Tibial nerve (tissue), 4 donors: ENCODE measurements around the gene EXOC3. TPM values are rescaled to one million over a fixed set of nuclear protein-coding genes. Genes with fewer than 3 reads are reported as not detected.
"Not testable (repeated sequence)": the region's sequence is repeated elsewhere in the genome, so short reads cannot be mapped to it uniquely, and the experiment has no call there.

Experiments used
- DNase-seq, 2 donors: peaks; one replicate each; pipeline ENCODE4 v3.0.0-alpha.2; 2019; ENCODE audit warnings: low spot score in 2 of 2
- H3K27ac ChIP-seq, 4 donors: fragments of 200-600 bp; sonication (generic) in 3 of 4; one replicate each; pipeline ENCODE4 v1.5.1; 2017 to 2019; ENCODE audit warnings: mild to moderate bottlenecking in 1 of 4
- H3K27me3 ChIP-seq, 2 donors: fragments of 200-600 bp; sonication (generic) in 1 of 2; one replicate each; pipeline versions ENCODE4 v1.5.1 to v1.6.0; 2017 to 2019
- H3K36me3 ChIP-seq, 3 donors: fragments of 200-600 bp; sonication (generic); one replicate each; pipeline ENCODE4 v1.5.1; 2018 to 2019
- H3K4me1 ChIP-seq, 4 donors: fragments of 200-600 bp; sonication (generic) in 3 of 4; one replicate each; pipeline ENCODE4 v1.5.1; 2017 to 2019
- H3K4me3 ChIP-seq, 4 donors: fragments of 200-600 bp; sonication (generic) in 3 of 4; one replicate each; pipeline ENCODE4 v1.5.1; 2017 to 2019; ENCODE audit warnings: mild to moderate bottlenecking in 1 of 4, moderate library complexity in 1 of 4
- H3K9me3 ChIP-seq, 4 donors: fragments of 200-600 bp; sonication (generic) in 3 of 4; one replicate each; pipeline ENCODE4 v1.5.1; 2017 to 2019
- EP300 ChIP-seq, 2 donors: sonication (generic); formaldehyde crosslinking; IDR thresholded peaks; one replicate each; pipeline ENCODE4 v1.6.1; 2017; ENCODE audit warnings: antibody characterized with exemption in 2 of 2, mild to moderate bottlenecking in 1 of 2
- POLR2A ChIP-seq, 2 donors: fragments of 450-650 bp; IDR thresholded peaks; one replicate each; pipeline ENCODE4 v1.6.1; 2017; ENCODE audit warnings: antibody characterized with exemption in 2 of 2, mild to moderate bottlenecking in 2 of 2, moderate library complexity in 2 of 2
- WGBS, 2 donors: methylation state at CpG; one replicate each; pipeline ENCODE4 v1.1.5; 2018; 5-methylcytosine and 5-hydroxymethylcytosine counted together
- total RNA-seq, 4 donors: library from RNA; depleted of rRNA; stranded (reverse); fragments of >200 nt; gene quantifications; one replicate each; pipeline ENCODE4 v1.1.0, GENCODE V29; 2016
- TF ChIP-seq, protein P1 (sequence below), 5 experiments: fragments of 200-600 bp in 3 of 5; fragments of 450-650 bp in 2 of 5; sonication (generic) in 3 of 5; IDR thresholded peaks; one replicate each; pipeline ENCODE4 v1.5.1; 2016 to 2019; ENCODE audit warnings: antibody characterized with exemption in 5 of 5, mild to moderate bottlenecking in 3 of 5, moderate library complexity in 2 of 5

The EXOC3 gene
- total RNA-seq, 4 donors from 2014 or later = 53.5 to 98.4 (median 58.8) TPM

DNA sequence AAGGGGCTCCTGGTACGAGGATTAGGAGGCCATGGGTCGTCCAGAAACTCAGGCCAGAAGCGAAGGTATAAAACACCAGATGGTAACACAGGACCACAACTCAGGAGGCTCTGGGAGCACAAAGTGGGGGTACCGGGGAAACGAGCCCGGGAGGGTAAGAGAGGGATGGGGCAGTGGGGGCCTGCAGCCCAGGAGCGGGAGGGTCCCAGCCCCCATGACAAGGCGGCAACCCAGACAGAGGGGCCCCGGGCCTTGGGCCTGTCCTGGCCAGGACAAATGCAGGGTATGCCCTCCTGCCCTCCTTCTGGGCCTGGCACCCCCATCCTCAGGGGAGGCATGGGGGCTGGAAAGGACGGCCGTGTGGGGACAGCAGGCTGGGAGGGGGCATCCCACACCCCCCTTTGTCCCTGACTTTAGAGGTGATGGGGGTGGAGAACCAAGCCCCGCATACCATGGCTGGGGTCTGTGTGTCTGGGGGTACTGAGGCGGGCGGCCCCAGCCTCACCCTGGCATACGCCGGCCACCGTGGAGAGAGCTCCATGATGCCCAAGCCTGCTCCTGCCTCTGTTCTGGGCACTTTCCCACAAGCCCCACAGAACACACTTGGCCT lies 47.0 kb upstream of the EXOC3 start:
- Histone ChIP-seq H3K4me1 (peaks cover 0 to 16% (median 14%) of the 10 kb centered on the region in 4 donors), H3K9me3 (no peaks in the 10 kb centered on the region), H3K27me3 (no peaks in the 10 kb centered on the region), H3K36me3 (no peaks in the 10 kb centered on the region), H3K27ac (no peak overlapping the region), H3K4me3 (no peak overlapping the region)
- no peak for DNase-seq
- TF ChIP-seq EP300 (IDR thresholded peaks at IDR 0.05) (no peak), POLR2A (IDR thresholded peaks at IDR 0.05) (no peak)
- TF ChIP-seq, protein P1, sequence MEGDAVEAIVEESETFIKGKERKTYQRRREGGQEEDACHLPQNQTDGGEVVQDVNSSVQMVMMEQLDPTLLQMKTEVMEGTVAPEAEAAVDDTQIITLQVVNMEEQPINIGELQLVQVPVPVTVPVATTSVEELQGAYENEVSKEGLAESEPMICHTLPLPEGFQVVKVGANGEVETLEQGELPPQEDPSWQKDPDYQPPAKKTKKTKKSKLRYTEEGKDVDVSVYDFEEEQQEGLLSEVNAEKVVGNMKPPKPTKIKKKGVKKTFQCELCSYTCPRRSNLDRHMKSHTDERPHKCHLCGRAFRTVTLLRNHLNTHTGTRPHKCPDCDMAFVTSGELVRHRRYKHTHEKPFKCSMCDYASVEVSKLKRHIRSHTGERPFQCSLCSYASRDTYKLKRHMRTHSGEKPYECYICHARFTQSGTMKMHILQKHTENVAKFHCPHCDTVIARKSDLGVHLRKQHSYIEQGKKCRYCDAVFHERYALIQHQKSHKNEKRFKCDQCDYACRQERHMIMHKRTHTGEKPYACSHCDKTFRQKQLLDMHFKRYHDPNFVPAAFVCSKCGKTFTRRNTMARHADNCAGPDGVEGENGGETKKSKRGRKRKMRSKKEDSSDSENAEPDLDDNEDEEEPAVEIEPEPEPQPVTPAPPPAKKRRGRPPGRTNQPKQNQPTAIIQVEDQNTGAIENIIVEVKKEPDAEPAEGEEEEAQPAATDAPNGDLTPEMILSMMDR (IDR thresholded peaks at IDR 0.05) = no peak
- 83 to 93% methylated on average over 17 of the region's 17 CpGs for WGBS, 2 donors

DNA sequence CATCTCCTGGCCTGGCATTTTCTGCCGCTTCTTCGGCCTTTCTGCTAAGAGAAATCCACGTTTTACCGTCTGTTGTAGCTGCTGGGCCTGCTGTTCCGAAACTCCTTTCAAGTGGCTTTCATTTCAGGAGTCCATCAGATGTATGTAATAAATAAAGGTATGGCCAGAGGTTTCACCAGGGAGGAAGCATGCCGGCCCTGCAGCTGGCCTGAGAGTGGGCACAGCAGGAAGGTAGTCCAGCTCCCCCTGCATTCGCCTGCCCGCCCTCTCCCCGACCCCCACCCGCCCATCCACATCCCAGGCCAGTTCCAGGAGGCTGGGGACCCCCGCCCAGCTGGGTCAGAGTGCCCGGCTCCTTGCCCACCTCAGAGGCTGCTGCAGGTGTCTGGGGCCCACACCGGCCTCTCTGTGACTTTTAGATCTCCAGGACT lies 46.4 kb upstream of the EXOC3 start:
- no peaks in the 10 kb centered on the region for H3K27me3 ChIP-seq
- no peak for TF ChIP-seq EP300 (IDR thresholded peaks at IDR 0.05)
- TF ChIP-seq, protein P1 (IDR thresholded peaks at IDR 0.05) = no peak
- TF ChIP-seq POLR2A (IDR thresholded peaks at IDR 0.05) = no peak
- 94 to 96% methylated on average over 13 of the region's 13 CpGs for WGBS, 2 donors
- H3K27ac ChIP-seq = no peak overlapping the region
- H3K36me3 ChIP-seq = no peaks in the 10 kb centered on the region
- DNase-seq = no peak
- no peak overlapping the region for H3K4me3 ChIP-seq
- no peaks in the 10 kb centered on the region for H3K9me3 ChIP-seq
- H3K4me1 ChIP-seq = peaks cover 0 to 16% (median 14%) of the 10 kb centered on the region in 4 donors

DNA sequence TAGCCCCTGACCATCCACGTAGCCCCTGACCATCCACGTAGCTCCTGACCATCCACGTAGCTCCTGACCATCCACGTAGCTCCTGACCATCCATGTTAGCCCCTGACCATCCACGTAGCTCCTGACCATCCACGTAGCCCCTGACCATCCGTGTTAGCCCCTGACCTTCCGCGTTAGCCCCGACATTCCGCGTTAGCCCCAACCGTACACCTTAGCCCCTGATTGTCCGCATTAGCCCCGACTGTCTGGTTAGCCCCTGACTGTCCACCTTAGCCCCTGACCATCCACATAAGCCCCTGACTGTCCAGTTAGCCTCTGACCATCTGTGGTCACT lies 44.9 kb upstream of the EXOC3 start:
- not testable (repeated sequence) for DNase-seq, H3K27me3 ChIP-seq, H3K4me3 ChIP-seq, H3K27ac ChIP-seq, H3K9me3 ChIP-seq, H3K36me3 ChIP-seq
- WGBS, 2 donors = 96 to 98% methylated on average over 15 of the region's 15 CpGs
- peaks cover 0 to 16% (median 14%) of the 10 kb centered on the region in 4 donors for H3K4me1 ChIP-seq

DNA sequence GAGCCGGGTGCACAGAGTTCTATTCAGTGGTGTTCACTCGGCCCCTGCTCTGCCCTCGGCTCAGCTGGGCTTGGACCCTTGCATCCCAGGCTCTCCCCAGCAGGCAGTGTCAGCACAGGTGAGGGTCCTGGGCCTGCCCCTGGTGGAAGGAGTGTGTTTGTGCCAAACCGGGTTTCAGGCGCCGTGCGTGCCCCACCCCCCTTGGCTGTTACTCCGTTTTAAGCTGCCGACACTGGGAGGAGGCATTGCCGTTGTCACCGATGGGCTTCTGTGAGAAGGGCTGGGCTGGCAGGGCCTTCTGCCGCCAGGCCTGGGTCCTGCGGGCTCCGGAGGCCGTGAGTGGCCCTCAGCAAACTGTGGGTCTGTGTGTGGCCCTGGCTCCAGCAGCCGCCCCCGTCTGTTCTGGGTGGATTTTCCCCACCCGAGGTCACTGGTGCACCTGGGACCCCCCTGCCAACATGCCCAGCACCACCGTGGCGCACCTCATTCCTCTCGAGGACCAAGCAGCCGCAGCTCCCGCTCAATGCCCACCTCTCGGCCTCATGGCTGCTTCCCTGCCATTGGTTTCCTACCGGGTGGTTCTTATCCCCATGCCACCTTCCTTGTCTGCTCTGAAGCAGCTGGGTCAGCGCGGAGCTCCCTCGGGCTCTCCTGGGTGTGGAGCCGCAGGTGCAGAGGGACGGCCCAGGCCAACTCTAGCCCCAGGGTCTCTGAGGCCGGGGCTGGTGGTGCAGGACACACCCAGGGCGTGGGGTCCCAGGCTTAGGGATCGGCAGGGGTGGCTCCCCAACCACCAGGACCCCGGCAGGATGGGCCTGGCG lies 44.3 kb upstream of the EXOC3 start:
- H3K9me3 ChIP-seq = no peaks in the 10 kb centered on the region
- peaks cover 0 to 16% (median 14%) of the 10 kb centered on the region in 4 donors for H3K4me1 ChIP-seq
- no peak for DNase-seq
- no peaks in the 10 kb centered on the region for H3K27me3 ChIP-seq
- 95 to 97% methylated on average over 33 of the region's 35 CpGs for whole genome bisulfite sequencing, 2 donors
- peak overlapping the region in 2 of 4 donors; percentile 28 to 59 for H3K27ac ChIP-seq
- TF ChIP-seq EP300 (IDR thresholded peaks at IDR 0.05) (no peak), POLR2A (IDR thresholded peaks at IDR 0.05) (no peak)
- TF ChIP-seq, protein P1 (IDR thresholded peaks at IDR 0.05) = no peak
- no peak overlapping the region for H3K4me3 ChIP-seq
- H3K36me3 ChIP-seq = no peaks in the 10 kb centered on the region

DNA sequence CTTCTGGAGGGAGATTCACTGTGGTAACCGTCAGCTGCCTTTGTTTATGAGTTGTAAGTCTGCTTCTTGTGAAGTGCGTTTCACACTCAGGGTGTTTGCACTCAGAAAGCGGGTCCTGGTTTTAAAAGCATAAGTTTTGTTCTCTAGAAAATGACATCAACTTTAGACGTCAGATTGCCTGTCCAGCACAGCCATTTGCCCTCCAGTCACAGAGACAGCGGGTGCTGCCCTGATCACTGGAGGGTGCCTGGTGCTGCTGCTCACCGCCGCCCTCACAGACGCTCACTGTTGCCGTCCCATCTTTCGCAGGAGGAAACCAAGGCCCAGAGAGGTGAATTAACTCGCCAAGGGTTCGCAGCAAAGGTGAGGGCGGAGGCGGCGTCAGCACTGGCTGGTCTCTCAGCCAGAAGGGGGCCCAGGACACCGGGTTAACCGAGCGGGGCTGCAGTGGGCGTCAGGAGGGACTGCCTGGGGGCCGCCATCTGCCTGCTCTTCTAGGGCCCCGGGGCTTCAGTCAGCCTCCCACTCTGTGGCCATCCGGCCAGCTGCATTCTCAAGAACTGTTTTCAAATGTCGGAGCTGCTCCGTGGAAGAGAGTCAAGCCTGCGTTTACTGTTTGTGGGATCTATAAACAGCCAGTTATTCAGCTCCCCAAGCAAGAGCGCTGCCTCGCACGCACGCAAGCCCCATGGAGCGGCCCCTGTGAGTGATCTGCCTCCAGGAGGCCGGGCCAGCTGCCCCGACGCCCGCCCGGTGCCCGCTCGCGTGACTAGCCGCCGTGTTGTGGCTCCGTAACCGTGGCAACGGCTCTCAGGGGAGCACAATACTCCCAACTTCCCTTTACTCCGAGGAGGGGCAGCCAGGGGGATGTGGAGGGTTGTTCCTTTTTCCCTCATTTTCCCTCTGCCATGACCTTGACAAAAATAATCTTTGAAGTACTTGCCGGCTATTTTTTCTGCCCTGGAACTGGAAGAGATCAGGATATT lies 43.4 kb upstream of the EXOC3 start:
- Histone ChIP-seq H3K36me3 (no peaks in the 10 kb centered on the region), H3K27ac (peak overlapping the region in 3 of 4 donors; percentile 28 to 59 (median 28)), H3K4me3 (peak overlapping the region in 3 of 4 donors; percentile 8 to 39 (median 32)), H3K27me3 (no peaks in the 10 kb centered on the region), H3K4me1 (peaks cover 0 to 16% (median 14%) of the 10 kb centered on the region in 4 donors), H3K9me3 (no peaks in the 10 kb centered on the region)
- peak; percentile 65 to 79 for DNase-seq
- TF ChIP-seq, protein P1 (IDR thresholded peaks at IDR 0.05) = no peak
- TF ChIP-seq EP300 (IDR thresholded peaks at IDR 0.05) = peak; percentile 31 to 61
- 32 to 33% methylated on average over 27 to 36 of the region's 45 CpGs for WGBS, 2 donors
